ENCODE data around the gene KL. TPM values are rescaled to one million over a fixed set of nuclear protein-coding genes. Genes with fewer than 3 reads are reported as not detected.

KL gene
- total and polyA plus RNA-seq, 4 donors: 1.7 to 8.5 (median 2.5) TPM

DNA sequence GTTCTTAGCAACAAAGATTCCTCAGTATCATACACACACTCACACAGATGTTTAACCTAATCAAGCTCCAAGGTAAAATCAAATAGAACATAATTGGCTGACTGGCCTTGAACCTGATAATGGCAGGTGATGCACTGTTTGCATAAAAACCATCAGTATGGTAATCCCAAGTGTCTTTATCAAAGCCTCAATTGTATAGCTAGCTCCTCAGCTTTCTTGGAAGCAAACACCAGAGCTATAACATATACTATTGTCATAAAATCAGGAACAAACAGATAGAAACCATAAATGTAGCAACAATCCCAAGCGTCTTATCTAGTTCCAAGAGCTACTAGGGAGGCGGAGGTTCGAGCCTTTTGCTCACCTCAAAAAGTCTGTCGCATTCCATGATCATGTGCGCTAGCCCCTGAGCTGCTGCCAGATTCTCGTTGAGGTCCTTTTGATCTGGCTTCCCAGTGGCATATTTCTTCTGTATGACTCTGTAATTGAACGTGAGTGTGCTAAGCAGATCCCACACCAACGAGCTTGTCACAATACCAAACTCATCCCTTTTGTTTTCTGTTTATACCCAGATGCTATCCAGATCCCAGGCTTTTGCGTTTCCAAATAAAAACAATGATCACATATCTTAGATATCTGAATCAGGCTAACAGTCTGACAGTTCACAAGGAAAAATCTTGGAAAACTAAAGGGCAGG lies 95.3 kb downstream of the KL start:
- H3K27me3 ChIP-seq (ENCODE audit: control insufficient read depth, insufficient read depth, low read length): no peaks in the 10 kb centered on the region
- H3K4me1 ChIP-seq (ENCODE audit: control insufficient read depth, insufficient read depth, low read length): peaks cover 10% of the 10 kb centered on the region
- H3K9me3 ChIP-seq (ENCODE audit: control insufficient read depth, insufficient read depth, low read length): no peaks in the 10 kb centered on the region
- DNase-seq (ENCODE audit: low read depth in 4 of 6, low spot score in 6 of 6): peak in 1 of 6 donors; percentile 39
- H3K27ac ChIP-seq (ENCODE audit: low read depth, low read length): peak overlapping the region; percentile 74
- WGBS (ENCODE audit: insufficient coverage): 57% methylated on average over 5 of the region's 9 CpGs
- H3K4me3 ChIP-seq (ENCODE audit: low read depth, low read length): no peak overlapping the region
- H3K36me3 ChIP-seq (ENCODE audit: control insufficient read depth, insufficient read depth, low read length): peaks cover 28% of the 10 kb centered on the region

DNA sequence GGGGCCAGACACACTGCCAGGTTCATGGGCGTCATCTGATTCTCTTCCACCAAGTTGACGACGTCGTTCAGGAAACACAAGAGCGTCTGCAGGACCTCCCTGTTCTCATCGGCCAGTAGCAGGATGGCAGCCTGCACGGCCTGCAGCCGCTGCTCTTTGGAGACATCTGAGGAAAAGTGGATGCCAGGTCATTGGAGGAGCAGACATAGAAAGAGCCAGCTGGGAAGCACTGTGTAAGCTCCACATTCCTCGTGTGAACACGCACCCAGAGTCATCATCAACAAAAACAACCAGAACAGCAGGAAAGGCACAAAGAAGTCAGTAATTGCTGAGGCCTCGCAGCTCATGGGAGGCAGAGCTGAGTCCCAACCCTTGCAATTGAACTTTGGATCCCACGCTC lies 96.5 kb downstream of the KL start:
- peaks cover 10% of the 10 kb centered on the region for H3K4me1 ChIP-seq (ENCODE audit: control insufficient read depth, insufficient read depth, low read length)
- no peaks in the 10 kb centered on the region for H3K9me3 ChIP-seq (ENCODE audit: control insufficient read depth, insufficient read depth, low read length)
- H3K27ac ChIP-seq (ENCODE audit: low read depth, low read length): peak overlapping the region; percentile 74
- WGBS (ENCODE audit: insufficient coverage): 82% methylated on average over 10 of the region's 12 CpGs
- no peak overlapping the region for H3K4me3 ChIP-seq (ENCODE audit: low read depth, low read length)
- DNase-seq (ENCODE audit: low read depth in 4 of 6, low spot score in 6 of 6): peak in 1 of 6 donors; percentile 44
- H3K36me3 ChIP-seq (ENCODE audit: control insufficient read depth, insufficient read depth, low read length): peaks cover 27% of the 10 kb centered on the region
- no peaks in the 10 kb centered on the region for H3K27me3 ChIP-seq (ENCODE audit: control insufficient read depth, insufficient read depth, low read length)

- Histone ChIP-seq H3K27me3 (ENCODE audit: control insufficient read depth, insufficient read depth, low read length) (no peaks in the 10 kb centered on the region), H3K9me3 (ENCODE audit: control insufficient read depth, insufficient read depth, low read length) (no peaks in the 10 kb centered on the region), H3K4me3 (ENCODE audit: low read depth, low read length) (no peak overlapping the region), H3K4me1 (ENCODE audit: control insufficient read depth, insufficient read depth, low read length) (peaks cover 10% of the 10 kb centered on the region), H3K36me3 (ENCODE audit: control insufficient read depth, insufficient read depth, low read length) (peaks cover 22% of the 10 kb centered on the region), H3K27ac (ENCODE audit: low read depth, low read length) (no peak overlapping the region)
- no peak for DNase-seq (ENCODE audit: low read depth in 4 of 6, low spot score in 6 of 6)
- 90% methylated on average over 3 of the region's 5 CpGs for WGBS (ENCODE audit: insufficient coverage)
These were observed 97.9 kb downstream of the KL start for GRCh38 chr13:33114146-33114545.

DNA sequence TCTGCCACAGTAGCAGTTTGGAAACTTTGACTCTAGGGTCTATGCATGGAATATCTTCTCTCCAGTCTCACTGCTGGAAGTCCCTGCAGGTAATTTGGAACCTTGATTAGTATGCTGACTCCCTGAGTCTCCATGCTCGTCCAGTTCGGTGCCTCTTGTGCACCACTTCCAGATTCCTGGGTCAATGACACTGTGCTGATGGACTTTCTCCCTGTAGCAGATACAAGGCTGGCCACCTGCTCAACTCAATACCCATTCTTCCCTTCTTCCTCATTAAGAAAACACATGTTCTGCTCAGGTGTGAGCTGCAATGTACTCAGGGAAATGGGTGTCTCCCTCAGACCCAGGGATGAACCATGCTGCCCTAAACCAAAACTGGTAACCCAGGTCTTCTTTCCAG lies 99.1 kb downstream of the KL start:
- Histone ChIP-seq H3K4me1 (ENCODE audit: control insufficient read depth, insufficient read depth, low read length) (peaks cover 6% of the 10 kb centered on the region), H3K4me3 (ENCODE audit: low read depth, low read length) (no peak overlapping the region), H3K36me3 (ENCODE audit: control insufficient read depth, insufficient read depth, low read length) (peaks cover 17% of the 10 kb centered on the region), H3K27me3 (ENCODE audit: control insufficient read depth, insufficient read depth, low read length) (no peaks in the 10 kb centered on the region), H3K27ac (ENCODE audit: low read depth, low read length) (no peak overlapping the region), H3K9me3 (ENCODE audit: control insufficient read depth, insufficient read depth, low read length) (no peaks in the 10 kb centered on the region)
- DNase-seq (ENCODE audit: low read depth in 4 of 6, low spot score in 6 of 6): no peak
- WGBS (ENCODE audit: insufficient coverage): 93% methylated on average over 2 of the region's 2 CpGs
